HL-60 (cell line): Measurements from ENCODE around the gene TUBG2.
"Not testable (repeated sequence)": the region's sequence is repeated elsewhere in the genome, so short reads cannot be mapped to it uniquely, and the experiment has no call there.

ENCODE experiments used
- CTCF ChIP-seq: IDR thresholded peaks from one replicate; pipeline ENCODE4 v1.5.1; 2011; ENCODE audit warnings: low read length, control low read depth, inconsistent platforms; ENCODE audit not compliant: insufficient read depth
- GABPA ChIP-seq: IDR thresholded peaks from 2 replicates; pipeline ENCODE4 v1.6.1; 2012; ENCODE audit warnings: low read depth
- POLR2AphosphoS5 ChIP-seq: IDR thresholded peaks from 2 replicates; pipeline ENCODE4 v1.6.1; 2012; ENCODE audit warnings: low read depth
- REST ChIP-seq: IDR thresholded peaks from 2 replicates; pipeline ENCODE4 v1.6.1; 2012; ENCODE audit warnings: low read depth; ENCODE audit not compliant: insufficient replicate concordance
- SPI1 ChIP-seq: IDR thresholded peaks from 2 replicates; pipeline ENCODE4 v1.6.1; 2012; ENCODE audit warnings: low read depth, mild to moderate bottlenecking, borderline replicate concordance

GRCh38 chr17:42659932-42660274 is 819 bp downstream of the TUBG2 start:
- not testable (repeated sequence) for TF ChIP-seq POLR2AphosphoS5, CTCF, REST, GABPA, SPI1
